KMS-11 (cell line): ENCODE measurements around the gene ACVRL1.

ENCODE experiments used
- H2AFZ ChIP-seq: fragments of 200-600 bp; sonication (generic); 2 replicates; pipeline ENCODE4 v1.6.1; 2016; ENCODE audit warnings: antibody characterized with exemption, mixed run types, low read depth
- H3K27ac ChIP-seq: fragments of 200-600 bp; sonication (generic); 2 replicates; pipeline ENCODE4 v1.6.1; 2016; ENCODE audit warnings: mild to moderate bottlenecking, mixed run types
- H3K27me3 ChIP-seq: fragments of 200-600 bp; sonication (generic); 2 replicates; pipeline ENCODE4 v1.6.1; 2017; ENCODE audit warnings: mild to moderate bottlenecking, low read depth, mixed run types, moderate library complexity; ENCODE audit not compliant: insufficient read depth
- H3K36me3 ChIP-seq: fragments of 200-600 bp; sonication (generic); 2 replicates; pipeline ENCODE4 v1.6.1; 2017; ENCODE audit warnings: mild to moderate bottlenecking, mixed run types; ENCODE audit not compliant: insufficient read depth
- H3K4me1 ChIP-seq: fragments of 200-600 bp; sonication (generic); 2 replicates; pipeline ENCODE4 v1.6.1; 2016; ENCODE audit warnings: mild to moderate bottlenecking, low read depth, mixed run types; ENCODE audit not compliant: poor library complexity, severe bottlenecking
- H3K4me2 ChIP-seq: fragments of 200-600 bp; sonication (generic); 2 replicates; pipeline ENCODE4 v1.7.0; 2016; ENCODE audit warnings: mild to moderate bottlenecking, mixed run types
- H3K4me3 ChIP-seq: fragments of 200-600 bp; sonication (generic); IDR thresholded peaks from 2 replicates; pipeline ENCODE4 v1.6.1; 2017; ENCODE audit warnings: low read depth, low read length, mixed read lengths; ENCODE audit not compliant: insufficient read depth
- H3K79me2 ChIP-seq: fragments of 200-600 bp; sonication (generic); 2 replicates; pipeline ENCODE4 v1.6.1; 2016; ENCODE audit warnings: low read depth, mixed run types; ENCODE audit not compliant: insufficient read depth
- H3K9ac ChIP-seq: fragments of 200-600 bp; sonication (generic); 2 replicates; pipeline ENCODE4 v1.6.1; 2016; ENCODE audit warnings: mild to moderate bottlenecking, mixed run types
- H4K20me1 ChIP-seq: fragments of 200-600 bp; sonication (generic); 2 replicates; pipeline ENCODE4 v1.6.1; 2016; ENCODE audit warnings: mild to moderate bottlenecking, mixed run types; ENCODE audit not compliant: insufficient read depth
- TF ChIP-seq, protein P1 (sequence below): fragments of 200-600 bp; sonication (generic); conservative IDR thresholded peaks from 2 replicates; pipeline ENCODE4 v1.6.1; 2017; ENCODE audit warnings: low read depth, mild to moderate bottlenecking, antibody characterized with exemption, low read length, moderate library complexity, mixed read lengths

ACVRL1 gene

DNA sequence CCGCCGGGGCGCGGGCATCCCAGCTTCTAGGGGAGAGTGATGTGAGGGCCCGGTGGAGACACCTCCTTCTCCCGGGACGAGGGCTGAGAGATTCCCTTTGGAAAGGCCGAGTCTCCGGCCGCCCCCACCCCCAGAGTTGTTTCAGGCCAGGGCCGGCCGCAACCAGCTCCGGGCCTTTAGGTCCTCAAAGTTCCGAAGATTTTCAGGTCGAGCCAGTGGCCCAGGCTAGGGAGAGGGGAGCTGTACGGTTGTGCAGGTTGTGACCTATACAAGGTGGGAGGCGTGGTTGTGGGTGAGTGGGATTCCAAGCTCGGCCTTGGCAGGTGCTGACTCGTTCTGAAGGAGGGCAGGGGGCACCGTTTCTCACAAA is 37.8 kb upstream of the ACVRL1 start:
- Histone ChIP-seq H3K27me3 (no peaks in the 10 kb centered on the region; the same call in 1 of the 2 replicates), H3K4me2 (no peak overlapping the region)

DNA sequence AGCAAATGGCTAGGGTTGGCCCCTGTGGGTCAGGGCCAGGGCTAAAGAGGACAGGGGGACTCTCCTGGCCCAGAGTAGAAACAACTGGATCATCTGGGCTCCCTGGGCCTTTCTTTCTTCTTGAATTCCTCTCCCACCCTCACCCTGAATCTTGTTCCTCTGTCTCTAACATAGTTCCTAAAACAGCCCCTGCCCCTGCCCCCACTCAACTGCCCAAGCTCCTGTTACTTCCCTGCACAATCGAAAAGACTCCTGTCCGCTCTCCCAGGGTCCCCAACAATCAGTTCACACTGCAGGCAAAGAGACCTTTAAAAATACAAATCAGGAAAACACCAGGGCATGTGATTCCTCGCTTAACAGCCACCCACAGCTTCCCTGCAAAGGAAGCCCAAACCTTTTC is 37.4 kb upstream of the ACVRL1 start:
- no peaks in the 10 kb centered on the region for H3K36me3 ChIP-seq
- H3K79me2 ChIP-seq = no peaks in the 10 kb centered on the region
- H3K27ac ChIP-seq = no peak overlapping the region
- no peak overlapping the region for H2AFZ ChIP-seq
- H3K4me2 ChIP-seq = no peak overlapping the region
- H4K20me1 ChIP-seq = no peaks in the 10 kb centered on the region
- H3K27me3 ChIP-seq = no peaks in the 10 kb centered on the region; the same call in 1 of the 2 replicates
- H3K9ac ChIP-seq = no peak overlapping the region
- H3K4me1 ChIP-seq = no peaks in the 10 kb centered on the region
- no peak overlapping the region for H3K4me3 ChIP-seq
- TF ChIP-seq, protein P1, sequence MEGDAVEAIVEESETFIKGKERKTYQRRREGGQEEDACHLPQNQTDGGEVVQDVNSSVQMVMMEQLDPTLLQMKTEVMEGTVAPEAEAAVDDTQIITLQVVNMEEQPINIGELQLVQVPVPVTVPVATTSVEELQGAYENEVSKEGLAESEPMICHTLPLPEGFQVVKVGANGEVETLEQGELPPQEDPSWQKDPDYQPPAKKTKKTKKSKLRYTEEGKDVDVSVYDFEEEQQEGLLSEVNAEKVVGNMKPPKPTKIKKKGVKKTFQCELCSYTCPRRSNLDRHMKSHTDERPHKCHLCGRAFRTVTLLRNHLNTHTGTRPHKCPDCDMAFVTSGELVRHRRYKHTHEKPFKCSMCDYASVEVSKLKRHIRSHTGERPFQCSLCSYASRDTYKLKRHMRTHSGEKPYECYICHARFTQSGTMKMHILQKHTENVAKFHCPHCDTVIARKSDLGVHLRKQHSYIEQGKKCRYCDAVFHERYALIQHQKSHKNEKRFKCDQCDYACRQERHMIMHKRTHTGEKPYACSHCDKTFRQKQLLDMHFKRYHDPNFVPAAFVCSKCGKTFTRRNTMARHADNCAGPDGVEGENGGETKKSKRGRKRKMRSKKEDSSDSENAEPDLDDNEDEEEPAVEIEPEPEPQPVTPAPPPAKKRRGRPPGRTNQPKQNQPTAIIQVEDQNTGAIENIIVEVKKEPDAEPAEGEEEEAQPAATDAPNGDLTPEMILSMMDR = no peak

More for the DNA sequence above, 37.8 kb upstream of the ACVRL1 start:
- no peak overlapping the region for H3K4me3 ChIP-seq
- H3K4me1 ChIP-seq = no peaks in the 10 kb centered on the region
- no peaks in the 10 kb centered on the region for H3K79me2 ChIP-seq
- H3K27ac ChIP-seq = no peak overlapping the region
- H2AFZ ChIP-seq = no peak overlapping the region
- TF ChIP-seq, protein P1 = no peak
- H4K20me1 ChIP-seq = no peaks in the 10 kb centered on the region
- H3K36me3 ChIP-seq = no peaks in the 10 kb centered on the region
- H3K9ac ChIP-seq = no peak overlapping the region

DNA sequence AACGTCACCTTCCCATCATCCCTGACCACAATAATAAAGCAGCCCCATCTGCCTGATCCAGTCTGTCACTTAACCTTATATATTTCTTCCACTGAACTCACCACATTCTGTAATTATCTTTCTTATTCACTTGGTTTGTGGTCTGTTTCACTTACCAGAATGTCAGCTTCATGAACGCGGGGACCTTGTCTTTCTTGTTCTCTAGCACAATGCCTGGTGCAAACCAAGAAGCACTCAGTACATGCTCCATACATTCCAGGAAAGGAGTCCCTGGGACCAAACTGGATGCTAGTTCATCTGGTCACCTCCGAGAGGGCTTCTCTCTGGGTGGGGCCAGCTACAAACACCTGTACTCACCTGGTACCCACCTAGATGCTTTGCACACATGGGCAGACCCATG is 36.8 kb upstream of the ACVRL1 start:
- no peak overlapping the region for H3K9ac ChIP-seq
- H3K27ac ChIP-seq = no peak overlapping the region
- H3K4me3 ChIP-seq = no peak overlapping the region
- no peaks in the 10 kb centered on the region for H3K79me2 ChIP-seq
- no peaks in the 10 kb centered on the region for H4K20me1 ChIP-seq
- H3K27me3 ChIP-seq = no peaks in the 10 kb centered on the region; the same call in 1 of the 2 replicates
- no peaks in the 10 kb centered on the region for H3K4me1 ChIP-seq
- no peaks in the 10 kb centered on the region for H3K36me3 ChIP-seq
- no peak overlapping the region for H2AFZ ChIP-seq
- H3K4me2 ChIP-seq = no peak overlapping the region
- TF ChIP-seq, protein P1 = no peak

GRCh38 chr12:51871126-51871525 is 36.2 kb upstream of the ACVRL1 start:
- H3K9ac ChIP-seq = no peak overlapping the region
- no peak overlapping the region for H2AFZ ChIP-seq
- H3K27me3 ChIP-seq = no peaks in the 10 kb centered on the region; the same call in 1 of the 2 replicates
- no peaks in the 10 kb centered on the region for H3K36me3 ChIP-seq
- TF ChIP-seq, protein P1 = no peak
- H3K27ac ChIP-seq = no peak overlapping the region
- no peaks in the 10 kb centered on the region for H3K79me2 ChIP-seq
- H4K20me1 ChIP-seq = no peaks in the 10 kb centered on the region
- H3K4me3 ChIP-seq = no peak overlapping the region
- no peaks in the 10 kb centered on the region for H3K4me1 ChIP-seq
- no peak overlapping the region for H3K4me2 ChIP-seq
